K562 (cell line): ENCODE measurements around the gene ALOX12B. TPM values are rescaled to one million over a fixed set of nuclear protein-coding genes. Genes with fewer than 3 reads are reported as not detected.
A peak's percentile ranks its signal among the peaks of the same experiment; 100 is the strongest.

Source experiments
- CBFB ChIP-seq: sonication (generic); formaldehyde crosslinking; IDR thresholded peaks from 2 replicates; pipeline ENCODE4 v1.4.0; 2020; ENCODE audit warnings: mild to moderate bottlenecking, missing genetic modification reagents
- CTBP1 ChIP-seq: fragments of 450-650 bp; IDR thresholded peaks from 2 replicates; pipeline ENCODE4 v1.6.1; 2016; ENCODE audit warnings: borderline replicate concordance
- DEAF1 ChIP-seq: fragments of 450-650 bp; formaldehyde crosslinking; IDR thresholded peaks from 2 replicates; pipeline ENCODE4 v1.4.0; 2020; ENCODE audit warnings: mild to moderate bottlenecking, moderate library complexity
- HINFP ChIP-seq: fragments of 450-650 bp; conservative IDR thresholded peaks from 2 replicates; pipeline ENCODE4 v1.6.1; 2016; ENCODE audit warnings: missing genetic modification characterization, low read depth, mild to moderate bottlenecking, control low read depth, missing compliant biosample characterization
- JUND ChIP-seq, 2 experiments: IDR thresholded peaks; 2 replicates in 1 of 2; 3 replicates in 1 of 2; pipeline ENCODE4 v1.6.1; 2011; ENCODE audit warnings: borderline replicate concordance in 2 of 2, low read depth in 2 of 2, low read length in 2 of 2, improper control_type of control experiment in 1 of 2, missing biosample characterization in 1 of 2, missing genetic modification characterization in 1 of 2, missing genetic modification reagents in 1 of 2
- MAZ ChIP-seq, 2 experiments: fragments of 450-650 bp in 1 of 2; sonication (generic) in 1 of 2; formaldehyde crosslinking; IDR thresholded peaks in 1 of 2; conservative IDR thresholded peaks in 1 of 2; 2 replicates each; pipeline versions ENCODE4 v1.4.0 to v1.5.0; 2020; ENCODE audit warnings: mild to moderate bottlenecking in 1 of 2, missing genetic modification reagents in 1 of 2
- MCM5 ChIP-seq: fragments of 450-650 bp; IDR thresholded peaks from 2 replicates; pipeline ENCODE4 v1.6.1; 2016; ENCODE audit warnings: low read depth
- MEIS2 ChIP-seq: fragments of 450-650 bp; IDR thresholded peaks from 2 replicates; pipeline ENCODE4 v1.6.1; 2014; ENCODE audit warnings: mild to moderate bottlenecking; ENCODE audit not compliant: partially characterized antibody
- MLX ChIP-seq, 2 experiments: fragments of 450-650 bp in 1 of 2; sonication (generic) in 1 of 2; formaldehyde crosslinking; conservative IDR thresholded peaks; 2 replicates each; pipeline versions ENCODE4 v1.4.0 to v1.8.1; 2020 to 2022; ENCODE audit warnings: mild to moderate bottlenecking in 1 of 2, missing genetic modification reagents in 1 of 2
- NONO ChIP-seq, 2 experiments: fragments of 200-400 bp in 1 of 2; fragments of 450-650 bp in 1 of 2; formaldehyde crosslinking in 1 of 2; IDR thresholded peaks; 2 replicates each; pipeline ENCODE4 v1.6.1; 2017; ENCODE audit warnings: low read depth in 2 of 2, mild to moderate bottlenecking in 2 of 2, moderate library complexity in 2 of 2, low read length in 1 of 2
- PBX2 ChIP-seq, 2 experiments: IDR thresholded peaks in 1 of 2; conservative IDR thresholded peaks in 1 of 2; 2 replicates each; pipeline ENCODE4 v1.6.1; 2016; ENCODE audit warnings: low read depth in 2 of 2, mild to moderate bottlenecking in 1 of 2, missing compliant biosample characterization in 1 of 2, missing genetic modification characterization in 1 of 2, moderate library complexity in 1 of 2
- PPARD ChIP-seq: fragments of 250-450 bp; sonication (Bioruptor Pico); IDR thresholded peaks from 2 replicates; pipeline ENCODE4 v1.8.0; 2022; ENCODE audit warnings: inconsistent platforms, mild to moderate bottlenecking, moderate library complexity
- ZMIZ1 ChIP-seq, 2 experiments: fragments of 150-350 bp in 1 of 2; IDR thresholded peaks; 2 replicates each; pipeline ENCODE4 v1.6.1; 2012 to 2016; ENCODE audit warnings: low read depth in 2 of 2, low read length in 2 of 2, mild to moderate bottlenecking in 1 of 2, moderate library complexity in 1 of 2
- ZNF184 ChIP-seq: sonication (generic); formaldehyde crosslinking; IDR thresholded peaks from 2 replicates; pipeline ENCODE4 v1.5.0; 2020; ENCODE audit warnings: missing genetic modification reagents
- polyA plus RNA-seq, 8 experiments: library from polyadenylated mRNA; depleted of rRNA in 4 of 8; stranded (reverse) in 5 of 8; unstranded in 3 of 8; fragments of >200 nt; fragmentation: Nextera tagmentation in 2 of 8; fragmentation: Illumina TruSeq in 1 of 8; extraction: Ambion mirVana in 2 of 8; extraction: Trizol in 1 of 8; gene quantifications; 2 replicates each; pipeline versions ENCODE4 v1.2.1 to v1.2.3, GENCODE V29; 2011 to 2014; ENCODE audit warnings: inconsistent platforms in 1 of 8, missing spikeins in 1 of 8
- total RNA-seq, 7 experiments: library from RNA; depleted of rRNA in 6 of 7; stranded (reverse); fragments of >200 nt in 6 of 7; fragmentation: Illumina TruSeq in 2 of 7; extraction: Trizol in 2 of 7; gene quantifications; 2 replicates each; pipeline versions ENCODE4 v1.2.1 to v1.2.3, GENCODE V29; 2011 to 2021; ENCODE audit warnings: low replicate concordance in 1 of 7

The ALOX12B gene
- total and polyA plus RNA-seq, 9 of the 15 experiments (the other 6 are each of a cell fraction or from before 2014, with no cell fraction given), result not detected

- no peak for TF ChIP-seq PPARD (CRISPR knock-in tag)
- peak; percentile 58 for TF ChIP-seq MEIS2
- TF ChIP-seq PBX2 (CRISPR knock-in tag; IDR thresholded peaks at IDR 0.05; ENCODE audit: low read depth), result 0 out of 2 replicates have a peak, but pooled peaks have one; percentile 15
- TF ChIP-seq PBX2 (tag; conservative IDR thresholded peaks at IDR 0.05; ENCODE audit: low read depth), result peak; percentile 53; the same call in 1 of the 2 replicates
- peak; percentile 58; the same call in 1 of the 2 replicates for TF ChIP-seq CTBP1
- TF ChIP-seq CBFB (CRISPR knock-in tag), result no peak
- no peak for TF ChIP-seq MCM5
- no peak for TF ChIP-seq MAZ (CRISPR knock-in tag; conservative IDR thresholded peaks at IDR 0.05 in 1 of 2, IDR thresholded peaks at IDR 0.05 in 1 of 2)
- TF ChIP-seq ZNF184, result no peak
- no peak for TF ChIP-seq DEAF1 (CRISPR knock-in tag)
- peak; percentile 62; the same call in 1 of the 2 replicates for TF ChIP-seq JUND (IDR thresholded peaks at IDR 0.05; ENCODE audit: borderline replicate concordance, low read depth, low read length)
- no peak for TF ChIP-seq JUND (tag; IDR thresholded peaks at IDR 0.05; ENCODE audit: borderline replicate concordance, low read depth, low read length)
- no peak for TF ChIP-seq HINFP (tag)
- TF ChIP-seq MLX (CRISPR knock-in tag; conservative IDR thresholded peaks at IDR 0.05), result no peak
- 0 out of 4 replicates have a peak, but pooled peaks of 1 of the 2 experiments have one; percentile 35 for TF ChIP-seq NONO (IDR thresholded peaks at IDR 0.05; ENCODE audit: low read depth in 2 of 2, low read length in 1 of 2)
- 0 out of 4 replicates have a peak, but pooled peaks of 1 of the 2 experiments have one; percentile 18 for TF ChIP-seq ZMIZ1 (IDR thresholded peaks at IDR 0.05; ENCODE audit: low read depth in 2 of 2, low read length in 2 of 2)
Observed at GRCh38 chr17:8062807-8063483, 24.6 kb downstream of the ALOX12B start (continued).
